Prostate gland (tissue), 2 donors: Measurements from ENCODE around the gene ZBED1.

ENCODE experiments used
- CTCF ChIP-seq, 4 experiments: fragments of 200-600 bp in 2 of 4; fragments of 450-650 bp in 2 of 4; sonication (generic) in 2 of 4; IDR thresholded peaks; 1 replicate in 3 of 4; 2 replicates in 1 of 4; pipeline ENCODE4 v1.5.1; 2016 to 2019; ENCODE audit warnings: antibody characterized with exemption in 4 of 4, mild to moderate bottlenecking in 2 of 4, moderate library complexity in 2 of 4
- POLR2AphosphoS5 ChIP-seq: sonication (generic); formaldehyde crosslinking; IDR thresholded peaks from one replicate; pipeline ENCODE4 v1.6.1; 2017; ENCODE audit warnings: antibody characterized with exemption

GRCh38 chrX:2474280-2474962 is 26.4 kb downstream of the ZBED1 start:
- TF ChIP-seq CTCF (IDR thresholded peaks at IDR 0.05) = no peak
- TF ChIP-seq POLR2AphosphoS5 = no peak
